ENCODE results near the gene LINC00237.

Gene LINC00237

DNA sequence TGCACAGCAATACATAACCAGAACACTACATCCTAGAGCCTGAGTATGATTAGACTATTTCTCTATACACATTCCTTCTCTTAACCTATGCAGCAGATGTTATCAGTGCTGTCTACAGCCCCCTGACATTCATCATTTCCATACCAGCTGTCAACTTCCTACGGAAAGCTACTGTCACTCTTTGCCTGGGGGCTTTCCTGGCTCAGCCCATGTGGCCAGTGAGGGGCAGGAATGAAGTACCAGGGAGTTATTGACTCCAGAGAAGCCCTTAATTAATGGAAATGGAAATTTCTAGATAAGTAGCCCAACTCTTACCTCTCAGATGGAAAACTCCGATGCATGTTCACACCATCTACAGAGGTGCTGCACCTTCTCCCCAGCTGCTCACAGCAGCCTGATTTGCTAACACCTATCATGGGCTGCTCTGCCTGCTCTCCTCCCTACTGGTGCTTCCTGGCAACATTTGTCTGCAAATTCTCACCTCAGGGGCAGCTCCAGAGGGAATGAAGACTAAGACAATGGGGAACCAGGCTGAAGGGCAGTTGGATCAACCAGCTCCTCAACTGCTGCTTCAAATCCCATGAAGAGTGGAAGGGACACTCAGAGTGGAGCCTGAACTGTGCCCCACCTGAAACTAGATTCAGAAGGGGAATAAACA lies 59.6 kb downstream of the LINC00237 start:
- DNase-seq (ENCODE audit: low read depth): no peak

Measured in activated T-helper 1 cell treated with Interleukin-2 at 50 U/mL for 16 hours (primary cell).